SHP77 (cell line): ENCODE measurements around the gene DMBX1.

Source experiments
- DNase-seq, 2 experiments: peaks; one replicate each; lab custom pipeline; 2025; lab: John Stamatoyannopoulos, UW

DMBX1 gene

DNA sequence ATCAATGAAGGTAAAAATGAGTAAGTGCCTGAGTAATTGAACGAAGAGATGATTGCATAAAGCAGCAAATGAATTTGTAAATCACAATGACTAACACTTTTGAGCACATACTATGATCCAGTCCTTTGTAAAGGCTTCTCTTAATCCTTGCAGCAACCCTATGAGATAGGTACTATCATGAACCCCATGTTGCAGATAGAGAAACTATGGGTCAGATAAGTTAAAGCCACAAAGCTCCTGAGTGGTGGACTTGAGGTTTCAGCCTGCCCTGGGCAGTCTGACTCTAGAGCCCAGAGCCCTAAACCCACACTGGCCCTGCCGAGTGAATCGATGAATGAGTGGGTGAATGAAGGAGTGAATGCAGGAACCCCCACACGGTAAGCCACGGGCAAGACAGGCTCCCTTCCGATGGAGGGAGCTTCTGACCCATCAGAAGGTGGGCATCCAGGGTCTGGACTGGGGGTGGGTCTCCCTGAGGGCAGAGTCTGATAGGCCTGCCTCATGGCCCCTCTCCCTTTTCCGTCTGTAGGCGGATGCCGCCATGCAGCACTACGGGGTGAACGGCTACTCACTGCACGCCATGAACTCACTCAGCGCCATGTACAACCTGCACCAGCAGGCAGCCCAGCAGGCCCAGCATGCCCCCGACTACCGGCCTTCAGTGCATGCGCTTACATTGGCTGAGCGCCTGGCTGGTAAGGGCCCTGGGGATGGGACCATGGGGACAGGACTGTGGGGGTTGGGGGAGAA lies 17.0 kb downstream of the DMBX1 start:
- DNase-seq, result no peak

GRCh38 chr1:46508757-46509156 lies 19.1 kb downstream of the DMBX1 start:
- no peak for DNase-seq

DNA sequence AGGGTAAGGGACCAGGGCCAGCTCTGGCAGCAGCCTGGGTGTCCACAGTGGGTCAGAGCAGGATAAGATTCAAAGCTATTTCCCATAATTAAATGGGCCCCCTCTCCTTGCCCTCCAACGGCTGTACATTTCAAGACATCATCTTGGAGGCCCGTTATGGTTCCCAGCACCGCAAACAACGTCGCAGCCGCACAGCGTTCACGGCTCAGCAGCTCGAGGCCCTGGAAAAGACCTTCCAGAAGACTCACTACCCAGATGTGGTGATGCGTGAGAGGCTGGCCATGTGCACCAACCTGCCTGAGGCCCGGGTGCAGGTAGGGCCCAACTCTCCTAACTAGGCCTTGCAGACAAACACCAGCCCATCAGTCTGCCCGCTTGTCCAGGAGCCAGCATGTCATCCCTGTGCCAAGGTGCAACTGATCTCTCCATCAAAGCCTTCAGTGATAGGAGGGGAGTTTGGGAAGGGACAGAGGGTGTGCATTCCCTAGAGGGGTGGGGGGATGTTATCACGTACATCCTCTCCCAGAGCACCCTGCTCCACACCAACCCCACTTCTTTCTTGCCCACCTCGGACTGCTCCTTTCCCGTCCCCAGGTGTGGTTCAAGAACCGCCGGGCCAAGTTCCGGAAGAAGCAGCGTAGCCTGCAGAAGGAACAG lies 20.8 kb downstream of the DMBX1 start:
- DNase-seq, result no peak

DNA sequence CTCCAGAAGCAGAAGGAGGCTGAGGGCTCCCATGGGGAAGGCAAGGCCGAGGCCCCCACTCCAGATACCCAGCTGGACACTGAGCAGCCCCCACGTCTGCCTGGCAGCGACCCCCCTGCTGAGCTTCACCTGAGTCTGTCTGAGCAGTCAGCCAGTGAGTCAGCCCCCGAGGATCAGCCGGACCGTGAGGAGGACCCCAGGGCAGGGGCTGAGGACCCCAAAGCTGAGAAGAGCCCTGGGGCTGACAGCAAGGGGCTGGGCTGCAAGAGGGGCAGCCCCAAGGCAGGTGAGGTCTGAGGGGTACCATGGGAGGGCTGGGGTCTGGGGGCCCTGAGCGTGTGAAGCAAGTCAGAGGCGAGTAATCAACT lies 21.3 kb downstream of the DMBX1 start:
- DNase-seq, result no peak

DNA sequence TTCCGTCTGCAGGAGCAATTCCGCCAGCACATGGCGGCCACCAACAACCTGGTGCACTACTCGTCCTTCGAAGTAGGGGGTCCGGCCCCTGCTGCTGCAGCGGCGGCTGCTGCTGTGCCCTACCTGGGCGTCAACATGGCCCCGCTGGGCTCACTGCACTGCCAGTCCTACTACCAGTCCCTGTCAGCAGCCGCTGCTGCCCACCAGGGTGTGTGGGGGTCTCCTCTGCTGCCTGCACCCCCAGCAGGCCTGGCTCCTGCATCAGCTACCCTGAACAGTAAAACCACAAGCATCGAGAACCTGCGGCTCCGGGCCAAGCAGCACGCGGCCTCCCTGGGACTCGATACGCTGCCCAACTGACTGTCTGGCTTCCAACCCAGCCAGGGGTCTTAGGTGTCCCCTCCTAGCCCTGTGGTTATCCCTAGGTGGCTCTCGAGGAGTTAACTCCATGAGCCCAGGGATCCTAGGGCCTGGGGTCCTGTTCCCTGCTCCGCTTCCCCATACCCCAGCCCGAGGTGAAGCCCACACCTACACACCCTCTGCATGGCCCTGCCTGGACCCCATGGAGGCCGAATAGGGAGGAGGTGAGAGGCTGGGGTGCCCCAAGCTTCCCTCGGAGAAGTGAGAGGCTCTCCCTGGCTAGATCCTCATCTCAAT lies 22.6 kb downstream of the DMBX1 start:
- DNase-seq, result no peak

- DNase-seq, result no peak
Measured at GRCh38 chr1:46512792-46513190, 23.2 kb downstream of the DMBX1 start.

- DNase-seq, result no peak
Measured at GRCh38 chr1:46513536-46513935, 23.9 kb downstream of the DMBX1 start.

DNA sequence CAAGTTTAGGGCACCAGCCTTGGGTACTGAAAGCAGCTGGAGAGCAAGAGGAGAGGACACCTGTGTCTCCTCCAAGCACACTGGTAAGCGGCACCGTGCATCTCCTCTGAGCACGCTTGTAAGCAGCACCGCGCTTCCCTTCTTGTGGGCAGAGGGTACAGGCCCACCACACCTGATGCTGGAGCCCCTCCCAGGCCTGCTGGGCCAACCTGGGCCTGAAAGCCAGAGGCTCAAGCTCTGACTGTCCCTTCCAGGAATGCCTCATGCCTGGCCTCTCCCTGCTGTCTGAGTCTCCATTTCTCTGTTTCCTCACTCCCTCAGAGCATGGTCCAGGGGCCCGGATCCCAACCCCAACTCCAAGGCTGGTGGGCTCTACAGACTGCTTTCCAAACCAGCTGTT lies 25.9 kb downstream of the DMBX1 start:
- DNase-seq, result no peak

DNA sequence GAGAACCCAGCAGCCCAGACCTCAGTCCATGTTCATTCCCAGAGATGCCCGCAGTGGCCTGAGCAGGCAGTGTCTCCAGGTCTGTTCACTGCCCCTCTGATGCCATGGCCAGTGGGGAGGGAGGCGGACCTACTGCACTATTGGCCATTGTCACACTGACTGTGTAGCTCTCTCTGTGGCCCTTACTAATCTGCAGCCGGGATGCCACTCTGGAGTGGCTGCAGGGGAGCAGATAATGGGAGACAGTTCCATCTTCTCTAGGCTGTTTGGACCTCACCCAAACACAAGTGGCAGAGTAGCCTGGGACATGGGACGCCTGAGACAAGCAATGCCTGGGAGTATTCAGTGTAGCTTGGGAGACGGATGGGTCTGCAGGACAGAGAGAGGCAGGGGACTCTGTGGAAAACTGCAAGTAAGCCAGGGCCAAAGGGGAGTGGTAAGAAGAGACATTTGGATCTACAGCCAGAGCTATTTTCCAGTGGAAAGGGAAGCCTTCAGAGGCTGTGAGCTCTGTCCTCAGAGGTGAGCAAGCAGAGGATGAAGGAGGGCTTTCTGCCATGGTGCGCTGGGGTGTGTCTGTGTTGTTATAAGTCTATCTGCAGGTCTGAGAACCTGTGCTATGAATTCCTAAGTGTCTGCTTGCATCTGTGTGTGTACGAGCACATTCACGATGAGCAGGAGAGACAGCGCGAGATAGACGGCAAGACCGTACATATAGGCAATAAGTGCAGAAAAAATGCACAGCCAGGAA lies 26.7 kb downstream of the DMBX1 start:
- DNase-seq, result no peak

- no peak for DNase-seq
Measured at GRCh38 chr1:46517010-46517600, 27.5 kb downstream of the DMBX1 start.

DNA sequence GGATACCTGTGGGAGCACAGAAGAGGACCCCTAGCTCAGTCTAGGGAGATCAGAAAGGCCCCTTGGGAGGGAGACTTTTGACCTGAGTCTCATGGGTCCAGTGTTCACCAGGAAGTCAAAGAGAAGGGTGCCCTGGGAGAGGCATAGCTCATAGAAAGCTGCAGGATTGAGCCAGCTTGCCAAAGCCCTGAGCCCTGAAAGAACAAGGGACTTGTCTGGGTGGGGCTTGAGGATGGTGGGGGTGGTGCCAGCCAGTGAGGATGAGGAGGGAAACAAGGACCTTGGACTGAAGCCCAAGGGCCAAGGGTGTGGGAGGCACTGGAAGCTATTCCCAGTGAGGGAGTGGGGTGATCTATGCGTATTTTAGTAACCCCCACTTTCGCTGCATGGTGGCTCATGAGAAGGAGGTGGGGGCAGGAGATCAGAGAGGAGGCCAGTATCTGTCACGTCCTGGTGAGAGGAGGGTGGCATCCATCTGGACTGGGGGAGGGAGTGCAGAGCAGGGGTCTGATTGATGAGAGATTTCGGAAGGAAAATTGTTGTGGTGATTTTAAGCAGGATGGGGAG lies 28.4 kb downstream of the DMBX1 start:
- no peak for DNase-seq

GRCh38 chr1:46519209-46519608 lies 29.6 kb downstream of the DMBX1 start:
- DNase-seq, result no peak

- DNase-seq, result no peak
Measured at GRCh38 chr1:46520063-46520911, 30.7 kb downstream of the DMBX1 start.

- no peak for DNase-seq
Measured at GRCh38 chr1:46521414-46521813, 31.8 kb downstream of the DMBX1 start.

- DNase-seq, result no peak
Measured at GRCh38 chr1:46522184-46522968, 32.7 kb downstream of the DMBX1 start.

DNA sequence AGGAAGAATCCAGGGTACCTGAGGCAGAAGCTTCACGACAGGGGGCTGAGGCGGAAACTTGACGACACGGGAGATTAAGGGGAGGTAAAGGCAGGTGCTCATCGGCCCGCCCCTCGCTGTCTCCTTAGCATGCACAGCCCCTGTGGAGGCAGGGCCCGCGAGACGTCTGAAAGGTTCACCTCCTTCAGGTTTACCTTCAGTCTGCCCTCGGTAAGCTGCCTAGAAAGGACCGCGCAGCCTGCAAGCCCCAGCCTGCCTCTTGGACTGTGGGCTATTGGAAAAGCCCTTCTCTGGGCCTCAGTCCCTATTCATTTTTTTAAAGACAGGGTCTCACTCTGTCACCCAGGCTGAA lies 33.3 kb downstream of the DMBX1 start:
- DNase-seq, result no peak

DNA sequence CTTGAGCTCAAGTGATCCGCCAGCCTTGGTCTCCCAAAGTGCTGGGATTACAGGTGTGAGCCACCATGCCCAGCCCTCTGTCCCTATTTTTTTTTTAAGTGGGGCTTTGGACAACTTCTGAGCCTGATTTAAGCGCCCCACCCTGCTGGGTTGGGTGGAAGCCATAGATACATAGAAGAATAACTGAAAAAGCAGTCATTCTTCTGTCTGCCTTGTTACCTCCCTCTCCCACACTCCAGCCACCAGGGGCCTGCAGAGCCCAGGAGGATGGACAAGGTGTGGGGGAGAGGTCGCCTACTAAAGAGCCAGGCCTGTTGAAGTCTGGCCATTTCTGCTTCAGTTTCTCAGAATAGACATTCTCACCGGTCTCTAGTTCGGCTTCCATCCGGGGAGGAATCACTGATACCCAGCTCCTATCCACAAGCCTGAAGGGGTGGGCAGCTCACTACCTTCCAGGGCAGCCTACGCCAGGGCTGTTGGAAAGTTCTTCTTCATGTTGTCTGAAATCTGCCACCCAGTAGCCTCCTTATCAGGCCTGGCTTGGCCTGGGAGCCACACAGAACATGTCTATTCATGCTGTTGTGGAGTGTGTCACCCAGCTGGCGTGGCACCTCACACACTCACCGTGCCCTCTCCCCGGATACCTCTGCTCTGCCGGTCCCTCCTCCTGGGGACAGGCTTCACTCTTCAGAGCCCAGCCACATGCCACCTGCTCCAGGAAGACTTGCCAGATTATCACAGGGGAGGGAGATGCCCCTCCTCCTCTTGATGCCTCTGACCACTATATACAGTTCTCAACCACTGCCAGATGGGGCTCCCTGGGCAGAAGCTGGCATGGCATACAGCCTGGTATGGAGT lies 34.1 kb downstream of the DMBX1 start:
- DNase-seq, result no peak

- DNase-seq, result no peak
Measured at GRCh38 chr1:46524843-46525242, 35.2 kb downstream of the DMBX1 start.

- no peak for DNase-seq
Measured at GRCh38 chr1:46525253-46525983, 35.8 kb downstream of the DMBX1 start.
